ENCODE results near the gene MAML2. TPM values are rescaled to one million over a fixed set of nuclear protein-coding genes. Genes with fewer than 3 reads are reported as not detected.

The MAML2 gene
- total RNA-seq, 1 experiment from 2014 or later: 2.9 TPM

- TF ChIP-seq SIN3A (IDR thresholded peaks at IDR 0.05; ENCODE audit: borderline replicate concordance, insufficient read depth, low read depth, low read length) (no peak), REST (IDR thresholded peaks at IDR 0.05; ENCODE audit: insufficient read depth in 1 of 2, low read depth in 2 of 2, low read length in 1 of 2) (no peak)
- no peak overlapping the region for H3K4me3 ChIP-seq (ENCODE audit: low read depth in 2 of 2, low read length in 2 of 2)
- H3K9me3 ChIP-seq (ENCODE audit: control insufficient read depth, insufficient read depth, low read depth, low read length): no peaks in the 10 kb centered on the region
- H3K36me3 ChIP-seq (ENCODE audit: control insufficient read depth, insufficient read depth, low read length): no peaks in the 10 kb centered on the region
- H3K4me1 ChIP-seq (ENCODE audit: control insufficient read depth, insufficient read depth, low read length): no peaks in the 10 kb centered on the region
- intact Hi-C loops (cut with micrococcal nuclease; ENCODE audit: unreplicated experiment): no loop called here
- ChIA-PET CTCF (no interaction called here), POLR2A (no interaction called here)
- no peak for DNase-seq (ENCODE audit: low read depth, low spot score)
- H3K27me3 ChIP-seq (ENCODE audit: control insufficient read depth, insufficient read depth, low read length): no peaks in the 10 kb centered on the region
- no peak for ATAC-seq
- no peak overlapping the region for H3K27ac ChIP-seq (ENCODE audit: low read length)
- in situ Hi-C loops (cut with HindIII; ENCODE audit: low pct_unique_long_range_greater_than_20kb, low sequenced_read_pairs): no loop called here
- BruUV-seq (replicated peaks): no TSS peak
These were observed 52.4 kb downstream of the MAML2 start for GRCh38 chr11:96290631-96291030.

GRCh38 chr11:96290031-96290430 is 53.0 kb downstream of the MAML2 start:
- Histone ChIP-seq H3K4me1 (ENCODE audit: control insufficient read depth, insufficient read depth, low read length) (no peaks in the 10 kb centered on the region), H3K4me3 (ENCODE audit: low read depth in 2 of 2, low read length in 2 of 2) (no peak overlapping the region), H3K27ac (ENCODE audit: low read length) (no peak overlapping the region), H3K9me3 (ENCODE audit: control insufficient read depth, insufficient read depth, low read depth, low read length) (no peaks in the 10 kb centered on the region), H3K36me3 (ENCODE audit: control insufficient read depth, insufficient read depth, low read length) (no peaks in the 10 kb centered on the region), H3K27me3 (ENCODE audit: control insufficient read depth, insufficient read depth, low read length) (no peaks in the 10 kb centered on the region)
- BruUV-seq (replicated peaks): no TSS peak
- CTCF ChIA-PET: no interaction called here
- POLR2A ChIA-PET: no interaction called here
- intact Hi-C loops (cut with micrococcal nuclease; ENCODE audit: unreplicated experiment) (no loop called here), in situ Hi-C loops (cut with HindIII; ENCODE audit: low pct_unique_long_range_greater_than_20kb, low sequenced_read_pairs) (no loop called here)
- DNase-seq (ENCODE audit: low read depth, low spot score): no peak
- no peak for ATAC-seq
- TF ChIP-seq CTCF (IDR thresholded peaks at IDR 0.05) (no peak), REST (IDR thresholded peaks at IDR 0.05; ENCODE audit: insufficient read depth in 1 of 2, low read depth in 2 of 2, low read length in 1 of 2) (no peak), TCF7L2 (IDR thresholded peaks at IDR 0.05; ENCODE audit: low read depth, low read length) (no peak), SIN3A (IDR thresholded peaks at IDR 0.05; ENCODE audit: borderline replicate concordance, insufficient read depth, low read depth, low read length) (no peak), POLR2AphosphoS5 (IDR thresholded peaks at IDR 0.05; ENCODE audit: low read depth, low read length) (no peak)

Data from Panc1 (cell line).